IPS-18a (cell line): ENCODE measurements around the gene C10orf105.

Experiments used
- H3K27ac ChIP-seq: one replicate; pipeline ENCODE4 v1.5.1; 2013; ENCODE audit warnings: low read length
- H3K27me3 ChIP-seq: one replicate; pipeline ENCODE4 v1.6.1; 2013; ENCODE audit warnings: mild to moderate bottlenecking, low read length; ENCODE audit not compliant: control insufficient read depth, insufficient read depth
- H3K36me3 ChIP-seq: one replicate; pipeline ENCODE4 v1.6.1; 2013; ENCODE audit warnings: low read depth, low read length; ENCODE audit not compliant: control insufficient read depth
- H3K4me1 ChIP-seq: one replicate; pipeline ENCODE4 v1.6.1; 2013; ENCODE audit warnings: low read depth, low read length; ENCODE audit not compliant: control insufficient read depth
- H3K4me3 ChIP-seq: one replicate; pipeline ENCODE4 v1.5.1; 2013; ENCODE audit warnings: low read length
- H3K9ac ChIP-seq: one replicate; pipeline ENCODE4 v1.6.1; 2013; ENCODE audit warnings: mild to moderate bottlenecking, low read length, moderate library complexity
- H3K9me3 ChIP-seq: one replicate; pipeline ENCODE4 v1.6.1; 2013; ENCODE audit warnings: low read depth, low read length; ENCODE audit not compliant: control insufficient read depth

The C10orf105 gene

GRCh38 chr10:71718165-71718698, 1.3 kb downstream of the C10orf105 start:
- Histone ChIP-seq H3K9me3 (no peaks in the 10 kb centered on the region), H3K36me3 (no peaks in the 10 kb centered on the region), H3K4me1 (peaks cover 21% of the 10 kb centered on the region), H3K4me3 (no peak overlapping the region), H3K27ac (no peak overlapping the region), H3K27me3 (no peaks in the 10 kb centered on the region), H3K9ac (no peak overlapping the region)

- no peak overlapping the region for H3K4me3 ChIP-seq
- H3K9me3 ChIP-seq = no peaks in the 10 kb centered on the region
- H3K27ac ChIP-seq = no peak overlapping the region
- H3K9ac ChIP-seq = no peak overlapping the region
- no peaks in the 10 kb centered on the region for H3K27me3 ChIP-seq
- no peaks in the 10 kb centered on the region for H3K36me3 ChIP-seq
- peaks cover 21% of the 10 kb centered on the region for H3K4me1 ChIP-seq
Measured at GRCh38 chr10:71717551-71717951, 2.0 kb downstream of the C10orf105 start.

- peaks cover 21% of the 10 kb centered on the region for H3K4me1 ChIP-seq
- no peaks in the 10 kb centered on the region for H3K27me3 ChIP-seq
- H3K9ac ChIP-seq = no peak overlapping the region
- H3K27ac ChIP-seq = no peak overlapping the region
- H3K9me3 ChIP-seq = no peaks in the 10 kb centered on the region
- no peaks in the 10 kb centered on the region for H3K36me3 ChIP-seq
- H3K4me3 ChIP-seq = no peak overlapping the region
Measured at GRCh38 chr10:71717056-71717455, 2.5 kb downstream of the C10orf105 start.

GRCh38 chr10:71716426-71716825, 3.2 kb downstream of the C10orf105 start:
- peaks cover 21% of the 10 kb centered on the region for H3K4me1 ChIP-seq
- H3K27me3 ChIP-seq = no peaks in the 10 kb centered on the region
- H3K27ac ChIP-seq = no peak overlapping the region
- no peaks in the 10 kb centered on the region for H3K36me3 ChIP-seq
- no peak overlapping the region for H3K9ac ChIP-seq
- no peak overlapping the region for H3K4me3 ChIP-seq
- no peaks in the 10 kb centered on the region for H3K9me3 ChIP-seq

- no peaks in the 10 kb centered on the region for H3K36me3 ChIP-seq
- H3K4me3 ChIP-seq = no peak overlapping the region
- peaks cover 21% of the 10 kb centered on the region for H3K4me1 ChIP-seq
- H3K9me3 ChIP-seq = no peaks in the 10 kb centered on the region
- H3K27me3 ChIP-seq = no peaks in the 10 kb centered on the region
- no peak overlapping the region for H3K27ac ChIP-seq
- H3K9ac ChIP-seq = no peak overlapping the region
Measured at GRCh38 chr10:71715860-71716259, 3.7 kb downstream of the C10orf105 start.

GRCh38 chr10:71715026-71715425, 4.6 kb downstream of the C10orf105 start:
- H3K9ac ChIP-seq = no peak overlapping the region
- no peak overlapping the region for H3K4me3 ChIP-seq

GRCh38 chr10:71714592-71714991, 5.0 kb downstream of the C10orf105 start:
- H3K4me1 ChIP-seq = peaks cover 14% of the 10 kb centered on the region
- H3K9ac ChIP-seq = no peak overlapping the region
- no peaks in the 10 kb centered on the region for H3K36me3 ChIP-seq
- H3K4me3 ChIP-seq = no peak overlapping the region
- H3K9me3 ChIP-seq = no peaks in the 10 kb centered on the region
- H3K27me3 ChIP-seq = no peaks in the 10 kb centered on the region
- H3K27ac ChIP-seq = no peak overlapping the region

More at GRCh38 chr10:71715026-71715425, 4.6 kb downstream of the C10orf105 start:
- peaks cover 18% of the 10 kb centered on the region for H3K4me1 ChIP-seq
- H3K27me3 ChIP-seq = no peaks in the 10 kb centered on the region
- H3K9me3 ChIP-seq = no peaks in the 10 kb centered on the region
- no peak overlapping the region for H3K27ac ChIP-seq
- no peaks in the 10 kb centered on the region for H3K36me3 ChIP-seq

- H3K36me3 ChIP-seq = no peaks in the 10 kb centered on the region
- H3K9ac ChIP-seq = no peak overlapping the region
- no peaks in the 10 kb centered on the region for H3K27me3 ChIP-seq
- H3K9me3 ChIP-seq = no peaks in the 10 kb centered on the region
- peaks cover 8% of the 10 kb centered on the region for H3K4me1 ChIP-seq
- H3K27ac ChIP-seq = no peak overlapping the region
- H3K4me3 ChIP-seq = no peak overlapping the region
Measured at GRCh38 chr10:71714031-71714410, 5.6 kb downstream of the C10orf105 start.

GRCh38 chr10:71713135-71714030, 6.2 kb downstream of the C10orf105 start:
- no peak overlapping the region for H3K9ac ChIP-seq
- H3K9me3 ChIP-seq = no peaks in the 10 kb centered on the region
- peaks cover 7% of the 10 kb centered on the region for H3K4me1 ChIP-seq
- H3K27ac ChIP-seq = no peak overlapping the region
- H3K36me3 ChIP-seq = no peaks in the 10 kb centered on the region
- H3K4me3 ChIP-seq = no peak overlapping the region
- no peaks in the 10 kb centered on the region for H3K27me3 ChIP-seq

GRCh38 chr10:71712572-71713134, 6.9 kb downstream of the C10orf105 start:
- H3K27me3 ChIP-seq = no peaks in the 10 kb centered on the region
- H3K4me3 ChIP-seq = no peak overlapping the region
- H3K9ac ChIP-seq = no peak overlapping the region
- peaks cover 7% of the 10 kb centered on the region for H3K4me1 ChIP-seq
- no peaks in the 10 kb centered on the region for H3K36me3 ChIP-seq
- H3K9me3 ChIP-seq = no peaks in the 10 kb centered on the region
- no peak overlapping the region for H3K27ac ChIP-seq

GRCh38 chr10:71712170-71712569, 7.4 kb downstream of the C10orf105 start:
- H3K9me3 ChIP-seq = no peaks in the 10 kb centered on the region
- H3K27me3 ChIP-seq = no peaks in the 10 kb centered on the region
- no peak overlapping the region for H3K4me3 ChIP-seq

More at GRCh38 chr10:71712170-71712569, 7.4 kb downstream of the C10orf105 start:
- Histone ChIP-seq H3K4me1 (peaks cover 7% of the 10 kb centered on the region), H3K9ac (no peak overlapping the region), H3K36me3 (no peaks in the 10 kb centered on the region), H3K27ac (no peak overlapping the region)
